Left hindlimb (tissue), 1 donor: ENCODE data around the gene NAA60.

Experiments used
- DNase-seq: peaks from one replicate; pipeline ENCODE4 v3.0.0-alpha.2; 2018

Gene NAA60

DNA sequence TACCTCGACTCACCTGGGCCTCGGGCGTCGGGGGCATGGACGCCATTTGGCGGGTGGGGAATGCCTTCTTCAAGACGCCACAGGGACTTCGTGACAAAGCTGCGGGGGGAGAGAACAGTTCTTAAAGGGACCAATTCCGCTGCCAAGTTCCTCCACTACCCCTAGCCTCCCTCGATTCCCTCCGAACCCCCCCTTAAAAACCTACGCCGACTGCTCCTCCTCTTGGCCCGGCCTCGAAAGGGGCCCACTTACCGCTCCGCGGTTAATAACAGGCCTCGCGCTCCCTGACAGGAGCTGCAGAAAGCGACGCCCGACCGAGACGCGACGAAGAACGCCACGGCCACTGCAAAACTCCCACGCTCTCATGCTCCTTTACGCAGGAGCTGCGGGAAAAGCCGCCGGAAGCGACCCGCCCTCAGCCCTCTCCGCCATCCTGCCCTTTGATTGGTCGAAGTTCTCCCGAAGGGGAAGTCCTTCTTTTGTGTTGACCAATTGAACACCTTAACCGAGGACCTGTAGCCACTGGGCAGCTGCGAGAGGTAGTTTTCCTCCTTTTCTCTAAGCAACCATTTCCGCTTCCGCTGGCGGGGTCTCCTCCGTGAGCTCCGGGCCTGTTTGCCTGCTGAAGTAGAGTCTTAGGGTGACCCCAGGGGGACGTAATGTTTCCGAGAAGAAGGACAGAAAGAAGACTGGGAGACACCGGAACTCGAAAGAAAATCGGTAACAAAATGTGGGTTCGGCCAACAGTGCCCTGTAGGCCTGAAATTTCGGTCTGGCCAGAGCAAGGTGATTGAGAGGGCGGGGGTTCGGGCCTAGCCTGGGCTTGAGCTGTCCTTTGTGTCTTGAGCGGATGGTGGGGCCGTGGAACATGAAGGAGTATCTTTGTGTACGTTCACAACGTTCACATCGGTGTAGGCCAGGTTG lies at the start of gene NAA60, which contains the start of gene ZNF597:
NAA60 (plus strand) TSS at position 573 of the 924 bp plus-strand sequence. CDS start 32,548 bp downstream, outside the sequence.
ZNF597 (minus strand) TSS at position 397 of the 924 bp plus-strand sequence; CDS start at position 46, 351 bp downstream.
- DNase-seq, result peak; percentile 90

GRCh38 chr16:3400446-3400778 lies 43.1 kb upstream of the NAA60 start:
- DNase-seq, result no peak

DNA sequence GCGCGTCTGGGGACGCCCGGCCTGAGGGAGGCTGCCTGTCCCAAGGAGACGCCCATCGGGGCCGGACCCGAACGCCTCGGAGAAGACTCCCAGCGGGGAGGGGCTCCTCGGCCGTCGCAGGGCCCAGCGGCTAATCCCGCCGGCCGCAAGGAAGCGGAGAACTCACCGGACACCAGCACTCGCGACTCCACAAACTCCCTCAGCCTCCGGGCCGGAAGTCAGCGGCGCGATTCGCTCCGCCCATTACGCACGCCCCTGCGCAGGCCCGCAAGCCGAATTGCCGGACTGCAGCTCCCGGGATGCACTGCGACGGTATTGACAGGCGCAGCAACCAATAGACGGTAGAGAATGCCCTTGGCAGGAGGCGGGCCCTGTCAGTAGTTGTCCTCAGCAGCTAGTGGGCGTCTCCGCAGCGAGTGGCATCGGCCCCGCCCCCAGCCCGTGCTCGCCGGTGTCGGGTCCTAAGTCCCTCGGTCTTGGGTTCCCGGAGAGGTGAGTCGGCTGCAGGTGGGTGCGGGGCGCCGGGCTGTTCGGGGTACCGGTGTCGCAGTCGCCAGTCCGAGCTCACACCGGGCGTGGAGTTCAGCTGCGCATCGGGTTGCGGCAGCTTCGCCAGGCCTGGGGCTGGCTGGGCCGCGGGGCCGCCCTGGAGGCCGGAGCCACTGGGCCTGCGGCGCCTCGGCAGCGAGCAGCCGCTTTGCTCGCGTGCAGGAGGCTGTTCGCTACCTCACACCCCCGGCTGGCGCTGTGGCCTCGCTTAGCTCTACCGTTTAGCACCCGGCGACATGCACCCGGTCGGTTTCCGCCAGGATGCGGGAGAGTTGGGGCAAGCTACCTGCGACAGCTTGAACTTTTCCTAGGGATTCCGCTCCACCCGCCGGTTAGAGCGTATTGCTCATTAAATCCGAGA lies 42.4 kb upstream of the NAA60 start, which contains the start of the genes ZNF174 and ZSCAN32:
ZNF174 (plus strand) TSS at position 437 of the 910 bp plus-strand sequence. CDS start 790 bp downstream, outside the sequence.
ZSCAN32 (minus strand) TSS at position 226 of the 910 bp plus-strand sequence. CDS start 3,447 bp downstream, outside the sequence.
- peak; percentile 99 for DNase-seq

- DNase-seq, result no peak
Observed at GRCh38 chr16:3401719-3402397, 41.6 kb upstream of the NAA60 start.

DNA sequence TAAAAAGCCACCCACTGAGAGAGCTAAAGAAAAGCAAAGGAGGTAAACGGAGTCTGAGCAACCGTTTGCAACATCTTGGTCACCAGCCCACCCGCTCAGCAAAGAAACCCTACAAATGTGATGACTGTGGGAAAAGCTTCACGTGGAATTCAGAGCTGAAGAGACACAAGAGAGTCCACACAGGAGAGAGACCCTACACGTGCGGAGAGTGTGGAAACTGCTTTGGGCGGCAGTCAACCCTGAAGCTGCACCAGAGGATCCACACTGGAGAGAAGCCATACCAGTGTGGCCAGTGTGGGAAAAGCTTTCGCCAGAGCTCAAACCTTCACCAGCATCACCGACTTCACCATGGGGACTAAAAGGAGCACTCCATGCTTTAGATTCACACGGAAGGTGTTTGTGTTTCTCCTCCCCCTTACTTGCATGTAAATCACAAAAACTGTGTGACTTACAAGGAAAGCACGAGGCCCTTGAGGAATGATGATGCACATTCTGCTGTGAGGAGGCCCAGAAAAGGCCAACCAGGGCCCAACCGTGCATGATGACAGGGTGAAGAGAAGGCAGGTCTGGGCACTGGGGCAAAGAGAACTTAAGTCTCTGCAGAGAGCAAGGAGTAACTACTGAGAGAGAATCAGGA lies 34.8 kb upstream of the NAA60 start:
- no peak for DNase-seq

- DNase-seq, result no peak
Observed at GRCh38 chr16:3413730-3414379, 29.6 kb upstream of the NAA60 start.

DNA sequence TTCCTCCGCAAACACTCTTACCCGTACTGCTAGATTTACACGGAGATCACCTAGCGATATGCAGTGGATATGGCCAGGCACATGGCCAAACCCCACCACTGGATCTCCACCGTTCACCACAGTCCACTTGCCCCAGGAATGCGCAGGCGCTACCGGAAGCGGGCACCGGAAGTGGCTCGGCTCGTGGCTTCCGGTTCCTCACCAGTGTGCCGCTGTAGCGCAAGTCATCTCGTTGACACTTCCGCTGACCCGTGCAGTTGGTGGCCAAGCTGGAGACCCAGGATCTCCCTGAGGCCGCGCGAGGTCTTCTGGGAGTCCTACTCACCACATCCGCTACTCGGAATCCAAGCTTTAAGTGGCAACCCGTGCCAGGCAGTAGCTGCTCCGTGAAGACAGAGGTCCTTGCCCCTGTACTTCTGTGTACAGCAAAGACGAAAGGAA lies 11.7 kb upstream of the NAA60 start:
- DNase-seq, result peak; percentile 42

DNA sequence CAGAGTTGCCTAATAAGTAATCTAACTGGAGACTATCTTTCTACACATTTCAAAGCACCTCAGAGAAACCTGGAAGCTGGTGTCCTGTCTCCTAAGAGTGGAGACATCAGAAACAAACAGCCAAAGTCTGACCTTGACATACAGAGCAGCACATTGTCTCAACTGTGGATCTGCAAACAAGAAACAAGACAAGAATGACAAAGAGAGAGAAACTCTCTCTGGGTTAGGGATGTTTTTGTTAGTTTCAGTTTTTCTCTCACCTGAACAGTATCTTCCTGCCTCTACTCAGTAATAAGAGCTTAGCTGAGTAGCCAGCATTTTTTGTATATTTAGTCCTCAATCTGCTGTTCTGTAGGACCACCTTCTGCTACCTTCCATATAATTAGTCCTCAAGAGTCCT lies 9.1 kb upstream of the NAA60 start:
- DNase-seq, result no peak

DNA sequence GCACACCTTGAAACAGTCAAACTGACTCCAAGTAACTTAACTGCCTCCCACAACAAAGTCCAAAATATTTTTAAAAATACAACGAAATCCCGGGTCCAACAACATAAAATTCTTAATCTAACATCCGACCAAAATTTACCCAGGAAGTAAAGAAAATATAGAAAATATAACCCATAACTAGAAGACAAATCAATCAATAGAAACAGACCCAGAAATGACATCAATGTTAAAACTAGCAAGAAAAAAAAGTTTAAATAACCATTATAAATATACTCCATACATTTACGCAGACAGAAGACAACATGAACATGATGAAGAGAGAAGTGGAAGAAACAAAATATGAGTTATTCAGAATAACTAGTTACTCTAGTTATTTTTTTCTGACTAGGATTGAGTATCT lies 3.8 kb upstream of the NAA60 start:
- DNase-seq, result no peak

DNA sequence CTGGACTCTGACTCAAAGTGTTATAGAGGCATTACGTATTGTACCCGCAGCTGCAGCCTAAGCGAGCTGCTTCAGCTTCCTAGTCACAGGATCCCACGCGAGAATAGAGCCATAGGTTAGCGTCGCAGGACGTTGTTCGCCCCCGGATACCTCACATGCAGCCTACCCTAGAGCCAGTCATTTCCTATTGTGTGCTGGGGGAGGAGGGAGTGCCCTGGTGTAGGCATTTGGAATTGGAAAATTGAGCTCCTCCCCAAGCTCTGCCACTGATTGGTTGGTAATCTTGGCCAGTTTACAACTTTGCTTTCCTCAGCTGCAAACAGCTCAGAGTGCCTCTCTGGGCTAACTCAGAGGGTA lies 530 bp downstream of the NAA60 start:
- DNase-seq, result no peak

DNA sequence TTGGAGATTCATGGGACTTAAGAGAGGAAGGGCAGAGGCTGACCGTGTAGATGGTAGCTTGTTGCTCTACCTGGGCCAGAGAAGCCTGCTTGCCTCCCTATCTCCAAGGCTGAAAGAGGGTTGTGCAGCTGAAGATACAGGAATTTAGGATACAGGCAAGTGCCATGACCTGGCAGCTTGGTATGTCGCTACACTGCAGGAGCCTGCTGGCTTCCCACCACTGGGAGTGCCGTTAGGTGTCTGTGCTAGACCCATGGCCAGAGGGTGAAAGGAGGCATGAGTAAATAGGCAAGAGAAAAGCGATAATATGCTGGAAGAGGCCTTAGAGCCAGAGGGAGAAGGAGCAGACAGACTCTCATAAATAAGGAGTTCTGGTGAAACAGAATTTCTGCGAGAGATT lies 10.6 kb downstream of the NAA60 start:
- no peak for DNase-seq

GRCh38 chr16:3454631-3455147 lies 11.2 kb downstream of the NAA60 start:
- DNase-seq, result no peak

DNA sequence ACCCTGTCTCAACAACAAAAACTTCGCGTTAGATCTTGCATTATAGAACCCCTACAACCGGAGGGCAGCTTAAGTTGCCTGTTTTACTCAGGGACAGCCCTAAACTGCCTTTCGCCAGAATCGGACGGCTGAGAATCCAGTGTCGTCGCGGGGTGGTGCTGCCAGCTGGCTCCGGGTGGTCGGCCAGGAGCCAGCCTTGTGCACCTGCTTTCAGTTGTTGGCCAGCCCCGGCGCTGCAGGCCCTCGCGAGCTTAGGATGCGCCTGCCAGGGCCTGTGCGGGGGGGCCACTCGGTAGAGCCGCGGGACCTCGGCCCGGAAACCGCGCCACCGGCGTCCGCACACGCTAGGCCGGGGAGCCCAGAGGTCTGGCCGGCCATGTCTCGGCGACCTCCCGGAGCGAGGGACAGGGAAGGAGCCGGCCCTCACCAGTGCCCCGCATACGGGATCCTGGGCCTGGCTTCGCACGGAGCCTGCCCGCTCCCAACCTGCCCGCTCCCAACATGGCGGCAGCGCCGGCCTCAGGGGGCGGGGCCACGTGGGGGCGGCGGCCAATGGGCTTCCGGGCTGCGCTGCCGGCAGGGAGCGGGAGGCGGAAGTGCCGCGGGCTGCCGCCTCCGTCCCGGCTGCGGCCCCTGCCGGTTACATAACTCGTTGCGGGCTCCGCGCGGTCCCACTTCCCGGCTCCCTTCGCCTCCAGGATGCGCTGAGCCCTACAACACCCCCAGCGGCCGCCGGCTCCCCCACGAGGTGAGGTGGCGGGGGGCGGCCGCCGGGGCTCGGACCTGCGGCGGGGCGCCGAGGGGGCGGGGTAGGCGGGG lies 14.2 kb downstream of the NAA60 start:
- peak; percentile 94 for DNase-seq

DNA sequence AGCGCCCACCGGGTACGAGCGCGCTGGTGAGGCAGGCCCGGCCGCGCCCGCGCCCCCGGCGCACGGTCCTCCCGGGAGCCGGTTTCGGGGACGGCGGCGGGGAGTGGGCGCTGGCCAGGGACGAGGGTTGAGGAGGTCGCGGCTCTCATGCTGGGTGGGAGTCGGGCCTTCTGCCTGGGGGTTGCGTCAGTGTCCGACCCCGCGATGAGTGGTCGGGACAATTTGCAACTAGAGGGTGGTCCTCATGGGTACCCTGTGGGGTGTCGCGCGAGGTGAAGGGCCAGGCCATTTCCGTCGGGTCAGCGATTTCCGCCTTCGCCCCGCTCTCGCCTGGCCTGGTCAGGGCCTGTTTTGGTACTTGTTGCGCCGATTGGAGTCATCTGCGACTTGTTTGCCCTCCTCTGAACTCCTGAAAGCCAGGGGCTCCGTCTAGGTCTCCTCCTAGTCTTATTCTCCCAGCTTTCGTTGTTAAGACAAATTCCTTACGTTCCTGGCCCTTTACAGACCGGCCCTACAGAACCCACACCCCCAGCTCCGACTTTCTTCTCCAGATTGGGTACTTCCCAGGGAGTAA lies 14.9 kb downstream of the NAA60 start:
- peak; percentile 53 for DNase-seq

- no peak for DNase-seq
Observed at GRCh38 chr16:3458852-3459361, 15.4 kb downstream of the NAA60 start.

DNA sequence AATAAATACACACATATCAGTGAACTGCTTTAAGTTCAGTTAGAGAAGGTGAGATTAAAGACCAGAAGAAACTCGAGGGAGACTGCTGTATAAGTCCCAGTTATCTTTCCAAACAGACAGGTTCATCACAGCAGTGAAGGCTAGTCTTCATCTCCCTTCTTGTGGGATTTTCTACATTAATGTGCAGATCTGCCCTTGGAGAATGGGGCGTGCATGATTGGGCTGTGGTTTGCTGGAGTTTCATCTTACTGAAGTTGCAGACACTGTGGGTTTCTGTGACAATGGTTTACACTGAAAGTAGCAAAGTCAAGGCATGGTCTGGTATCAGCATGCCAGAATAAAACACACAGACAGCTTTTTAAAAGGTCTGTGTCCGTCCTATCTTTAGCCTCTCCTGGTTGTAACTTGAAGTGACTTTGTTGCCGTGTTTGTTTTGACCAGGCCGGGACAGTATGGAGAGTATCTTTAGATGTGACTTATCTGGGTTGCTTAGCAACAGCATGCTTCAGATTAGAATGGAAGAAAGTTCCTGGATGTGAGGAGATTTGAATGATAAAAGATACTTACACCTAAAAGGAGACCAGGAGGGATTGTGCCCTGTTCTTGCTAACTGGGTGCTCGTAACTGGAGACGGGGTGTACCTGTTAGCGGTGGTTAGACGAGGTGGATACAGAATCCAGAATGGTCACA lies 16.1 kb downstream of the NAA60 start:
- no peak for DNase-seq

- DNase-seq, result no peak
Observed at GRCh38 chr16:3460121-3460520, 16.6 kb downstream of the NAA60 start.

- no peak for DNase-seq
Observed at GRCh38 chr16:3460585-3460984, 17.1 kb downstream of the NAA60 start.

GRCh38 chr16:3461151-3461550 lies 17.7 kb downstream of the NAA60 start:
- DNase-seq, result no peak
